MCF 10A (cell line): ENCODE results near the gene ATP8B3. TPM values are rescaled to one million over a fixed set of nuclear protein-coding genes. Genes with fewer than 3 reads are reported as not detected.
A peak's percentile ranks its signal among the peaks of the same experiment; 100 is the strongest.

ENCODE experiments used
- BruUV-seq: library from RNA; stranded (reverse); fragments of 400-500 nt; replicated peaks from 2 replicates; lab custom pipeline; 2021; lab: Mats Ljungman, UMichigan
- CTCF ChIA-PET: fragments of 300-600 bp; sonication (Branson Sonifier 250); formaldehyde crosslinking; extraction: SDS; loops from one replicate; lab custom pipeline; 2021; ENCODE audit warnings: antibody characterized with exemption, inconsistent platforms; lab: Yijun Ruan, JAX
- POLR2A ChIA-PET: fragments of 300-600, 350-650 bp; sonication (Branson Sonifier 250); formaldehyde crosslinking; extraction: SDS; loops from one replicate; lab custom pipeline; 2020; ENCODE audit warnings: antibody characterized with exemption, inconsistent platforms; lab: Yijun Ruan, JAX
- DNase-seq: peaks from one replicate; pipeline ENCODE4 v3.0.0-alpha.2; 2018; ENCODE audit not compliant: unreplicated experiment
- H3K27ac Mint-ChIP-seq: one replicate; pipeline ENCODE4 v1.8.0; 2022; ENCODE audit warnings: mild to moderate bottlenecking, low read depth, mixed read lengths; ENCODE audit not compliant: unreplicated experiment
- H3K27me3 Mint-ChIP-seq: one replicate; pipeline ENCODE4 v1.8.0; 2022; ENCODE audit warnings: mixed read lengths; ENCODE audit not compliant: insufficient read depth, unreplicated experiment
- H3K36me3 Mint-ChIP-seq: one replicate; pipeline ENCODE4 v1.8.0; 2022; ENCODE audit warnings: mild to moderate bottlenecking, moderate library complexity, mixed read lengths; ENCODE audit not compliant: insufficient read depth, unreplicated experiment
- H3K4me1 Mint-ChIP-seq: one replicate; pipeline ENCODE4 v1.8.0; 2022; ENCODE audit warnings: mixed read lengths; ENCODE audit not compliant: insufficient read depth, unreplicated experiment
- H3K4me3 Mint-ChIP-seq: one replicate; pipeline ENCODE4 v1.8.0; 2022; ENCODE audit warnings: mild to moderate bottlenecking, moderate library complexity, mixed read lengths; ENCODE audit not compliant: unreplicated experiment
- H3K9me3 Mint-ChIP-seq: one replicate; pipeline ENCODE4 v1.8.0; 2022; ENCODE audit warnings: mixed read lengths; ENCODE audit not compliant: unreplicated experiment
- intact Hi-C: fragments of 100-400 bp; cut with micrococcal nuclease; formaldehyde crosslinking; loops from 2 replicates; pipeline ENCODE4 v1.14.1; 2022
- microRNA-seq: library from miRNA; unstranded; fragments of <30 nt; microRNA quantifications from one replicate; pipeline ENCODE4 v1.2.0, GENCODE V29; 2022
- total RNA-seq: library from RNA; stranded (reverse); gene quantifications from 2 replicates; pipeline ENCODE4 v1.2.3, GENCODE V29; 2022
- TF ChIP-seq, protein P1 (sequence below): fragments of 200-600 bp; IDR thresholded peaks from one replicate; pipeline ENCODE4 v1.8.0; 2022; ENCODE audit warnings: antibody characterized with exemption, mild to moderate bottlenecking; ENCODE audit not compliant: unreplicated experiment

Gene ATP8B3
- total RNA-seq, 1 experiment from 2014 or later = 9.3 TPM

DNA sequence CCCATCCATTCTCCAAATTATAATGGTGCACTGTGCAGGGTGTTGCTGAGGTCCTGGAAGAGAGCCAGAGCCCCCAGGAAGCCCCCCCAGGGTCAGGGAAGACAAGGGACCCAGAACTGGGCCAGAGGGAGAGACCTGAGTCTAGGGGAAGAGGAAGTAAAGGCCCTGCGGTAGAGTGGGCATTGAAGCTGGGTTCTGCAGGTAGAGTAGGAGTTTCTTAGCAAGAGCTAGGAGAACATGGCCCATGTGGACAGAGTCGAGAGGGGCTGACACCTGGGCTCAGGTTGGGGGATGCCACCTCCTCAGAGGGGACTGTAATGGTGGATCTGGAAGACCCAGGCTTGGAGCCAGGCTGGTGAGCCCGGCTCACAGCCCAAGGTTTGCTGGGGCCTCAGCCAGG is 75.8 kb downstream of the ATP8B3 start:
- H3K9me3 Mint-ChIP-seq = no peaks in the 10 kb centered on the region
- no TSS peak for BruUV-seq
- CTCF ChIA-PET = interaction anchor here (0.6 to 1.1 kb wide), 2 partner anchors 9 to 29 kb away, joined by 3 read pairs; no protein-coding TSS in a partner anchor
- H3K4me3 Mint-ChIP-seq = no peak overlapping the region
- no peaks in the 10 kb centered on the region for H3K36me3 Mint-ChIP-seq
- TF ChIP-seq, protein P1, sequence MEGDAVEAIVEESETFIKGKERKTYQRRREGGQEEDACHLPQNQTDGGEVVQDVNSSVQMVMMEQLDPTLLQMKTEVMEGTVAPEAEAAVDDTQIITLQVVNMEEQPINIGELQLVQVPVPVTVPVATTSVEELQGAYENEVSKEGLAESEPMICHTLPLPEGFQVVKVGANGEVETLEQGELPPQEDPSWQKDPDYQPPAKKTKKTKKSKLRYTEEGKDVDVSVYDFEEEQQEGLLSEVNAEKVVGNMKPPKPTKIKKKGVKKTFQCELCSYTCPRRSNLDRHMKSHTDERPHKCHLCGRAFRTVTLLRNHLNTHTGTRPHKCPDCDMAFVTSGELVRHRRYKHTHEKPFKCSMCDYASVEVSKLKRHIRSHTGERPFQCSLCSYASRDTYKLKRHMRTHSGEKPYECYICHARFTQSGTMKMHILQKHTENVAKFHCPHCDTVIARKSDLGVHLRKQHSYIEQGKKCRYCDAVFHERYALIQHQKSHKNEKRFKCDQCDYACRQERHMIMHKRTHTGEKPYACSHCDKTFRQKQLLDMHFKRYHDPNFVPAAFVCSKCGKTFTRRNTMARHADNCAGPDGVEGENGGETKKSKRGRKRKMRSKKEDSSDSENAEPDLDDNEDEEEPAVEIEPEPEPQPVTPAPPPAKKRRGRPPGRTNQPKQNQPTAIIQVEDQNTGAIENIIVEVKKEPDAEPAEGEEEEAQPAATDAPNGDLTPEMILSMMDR = no peak
- no peaks in the 10 kb centered on the region for H3K4me1 Mint-ChIP-seq
- DNase-seq = no peak
- POLR2A ChIA-PET = interaction anchor here (1.0 to 1.2 kb wide), 2 partner anchors 11 to 13 kb away, joined by 3 to 4 read pairs; no protein-coding TSS in a partner anchor
- H3K27me3 Mint-ChIP-seq = peaks cover 10% of the 10 kb centered on the region
- no peak overlapping the region for H3K27ac Mint-ChIP-seq
- intact Hi-C loops = no loop called here

- Mint-ChIP-seq H3K36me3 (no peaks in the 10 kb centered on the region), H3K9me3 (no peaks in the 10 kb centered on the region), H3K27ac (no peak overlapping the region), H3K27me3 (peaks cover 10% of the 10 kb centered on the region), H3K4me1 (no peaks in the 10 kb centered on the region), H3K4me3 (no peak overlapping the region)
- DNase-seq = no peak
- BruUV-seq = no TSS peak
- intact Hi-C loops = no loop called here
- TF ChIP-seq, protein P1 = no peak
- CTCF ChIA-PET = interaction anchor here (0.6 to 0.7 kb wide), 2 partner anchors 32 to 42 kb away, joined by 3 to 4 read pairs; no protein-coding TSS in a partner anchor
- POLR2A ChIA-PET = interaction anchor here (1.1 kb wide), 1 partner anchor 12 kb away, joined by 3 read pairs; no protein-coding TSS in a partner anchor
These were observed 77.6 kb downstream of the ATP8B3 start for GRCh38 chr19:1734321-1734966.

Small RNA genes lying within 50 kb of the gene (microRNA-seq; reads per million reads assigned to microRNA genes)
- 6.2 reads per million, percentile 40 among the genes with 10 or more reads in this experiment for gene MIR1909

Other genes starting within 250 kb of the ATP8B3 start
- 18.7 and 20.0 TPM in 2 replicates for gene MEX3D, start 244.0 kb downstream of the ATP8B3 start, total RNA-seq
- gene MBD3, start 219.4 kb downstream of the ATP8B3 start, total RNA-seq = 103 and 114 TPM in 2 replicates
- 211 and 256 TPM in 2 replicates for gene UQCR11, start 206.8 kb downstream of the ATP8B3 start, total RNA-seq
- gene TCF3, start 159.7 kb downstream of the ATP8B3 start, total RNA-seq = 79.7 and 100 TPM in 2 replicates
- 0.02 TPM in 1 of 2 replicates, not detected in the other for gene ONECUT3, start 58.8 kb downstream of the ATP8B3 start, total RNA-seq
- gene REXO1, start 36.2 kb upstream of the ATP8B3 start, total RNA-seq = 28.7 and 36.4 TPM in 2 replicates
- gene KLF16, start 51.3 kb upstream of the ATP8B3 start, total RNA-seq = 27.0 and 45.5 TPM in 2 replicates
- gene ABHD17A, start 73.2 kb upstream of the ATP8B3 start, total RNA-seq = 38.9 and 39.5 TPM in 2 replicates
- 6.8 and 6.9 TPM in 2 replicates for gene ADAT3, start 93.1 kb upstream of the ATP8B3 start, total RNA-seq
- gene SCAMP4, start 93.1 kb upstream of the ATP8B3 start, total RNA-seq = 48.7 and 67.2 TPM in 2 replicates
- gene CSNK1G2, start 128.9 kb upstream of the ATP8B3 start, total RNA-seq = 48.5 and 54.4 TPM in 2 replicates
- 53.1 and 53.4 TPM in 2 replicates for gene BTBD2, start 203.4 kb upstream of the ATP8B3 start, total RNA-seq
- 146 and 224 TPM in 2 replicates for gene MKNK2, start 239.0 kb upstream of the ATP8B3 start, total RNA-seq